GM12878 (cell line): ENCODE results near the gene TLNRD1. TPM values are rescaled to one million over a fixed set of nuclear protein-coding genes. Genes with fewer than 3 reads are reported as not detected.

Experiments used
- ATAC-seq: fragments of 200-7000 bp; cut with Tn5 transposase; 3 replicates; pipeline ENCODE4 v1.9.1; 2020; ENCODE audit warnings: mild to moderate bottlenecking, moderate library complexity
- BruUV-seq: library from RNA; stranded (reverse); fragments of 400-500 nt; replicated peaks from 2 replicates; lab custom pipeline; 2021; lab: Mats Ljungman, UMichigan
- CTCF ChIA-PET: fragments of 300-600 bp; sonication (Branson Sonifier 250); formaldehyde crosslinking; extraction: SDS; loops from one replicate; lab custom pipeline; 2021; ENCODE audit warnings: inconsistent platforms; lab: Yijun Ruan, JAX
- POLR2A ChIA-PET: fragments of 350-600 bp; formaldehyde crosslinking; extraction: SDS; loops from one replicate; lab custom pipeline; 2021; ENCODE audit warnings: inconsistent platforms; lab: Charles Lee
- RAD21 ChIA-PET: fragments of 300-600 bp; sonication (Branson Sonifier 250); formaldehyde crosslinking; loops from one replicate; lab custom pipeline; 2023; ENCODE audit warnings: antibody characterized with exemption; ENCODE audit not compliant: unreplicated experiment; lab: Charles Lee
- SMC1A ChIA-PET: fragments of 300-600 bp; sonication (Branson Sonifier 250); formaldehyde crosslinking; loops from one replicate; lab custom pipeline; 2023; ENCODE audit not compliant: unreplicated experiment, uncharacterized antibody; lab: Charles Lee
- DNase-seq: peaks from one replicate; pipeline ENCODE4 v3.0.0-alpha.2; 2011; ENCODE audit warnings: low read depth, low spot score
- FAIRE-seq: peaks from 3 replicates; lab custom pipeline; 2011; peaks lifted over from hg19 to GRCh38; lab: Jason Lieb, UNC
- H2AFZ ChIP-seq: 2 replicates; pipeline ENCODE4 v1.6.0; 2011; ENCODE audit warnings: low read depth, low read length, control low read depth; ENCODE audit not compliant: control insufficient read depth
- H3K27ac ChIP-seq: 2 replicates; pipeline ENCODE4 v1.5.1; 2011; ENCODE audit warnings: control low read depth; ENCODE audit not compliant: control insufficient read depth, insufficient read depth
- H3K27me3 ChIP-seq, 2 experiments: replicated peaks in 1 of 2; 2 replicates each; pipeline versions ENCODE4 v1.6.0 to v1.6.1; 2011; ENCODE audit warnings: low read length in 1 of 2; ENCODE audit not compliant: control insufficient read depth in 2 of 2, insufficient read depth in 2 of 2
- H3K36me3 ChIP-seq, 2 experiments: 2 replicates each; pipeline ENCODE4 v1.5.1; 2011; ENCODE audit warnings: low read length in 1 of 2; ENCODE audit not compliant: control insufficient read depth in 2 of 2, insufficient read depth in 2 of 2
- H3K4me1 ChIP-seq: 2 replicates; pipeline ENCODE4 v1.6.1; 2011; ENCODE audit warnings: mild to moderate bottlenecking, low read length, moderate library complexity, mixed read lengths; ENCODE audit not compliant: control insufficient read depth, insufficient read depth
- H3K4me2 ChIP-seq: 2 replicates; pipeline ENCODE4 v1.6.0; 2011; ENCODE audit warnings: control low read depth; ENCODE audit not compliant: control insufficient read depth, insufficient read depth
- H3K4me3 ChIP-seq: fragments of 200-600 bp; sonication (generic); 2 replicates; pipeline ENCODE4 v1.5.1; 2016
- H3K79me2 ChIP-seq: 2 replicates; pipeline ENCODE4 v1.6.0; 2011; ENCODE audit warnings: low read length; ENCODE audit not compliant: control insufficient read depth, insufficient read depth
- H3K9ac ChIP-seq: 2 replicates; pipeline ENCODE4 v1.8.0; 2011; ENCODE audit warnings: low read length, control low read depth, mixed read lengths; ENCODE audit not compliant: control insufficient read depth, insufficient read depth
- H3K9me3 ChIP-seq: replicated peaks from 3 replicates; pipeline ENCODE4 v1.5.1; 2011; ENCODE audit warnings: mild to moderate bottlenecking, low read length; ENCODE audit not compliant: control insufficient read depth, insufficient read depth
- H4K20me1 ChIP-seq: 2 replicates; pipeline ENCODE4 v1.6.0; 2011; ENCODE audit not compliant: control insufficient read depth, insufficient read depth
- ATF2 ChIP-seq: IDR thresholded peaks from 2 replicates; pipeline ENCODE4 v1.6.1; 2012; ENCODE audit warnings: low read length, inconsistent platforms
- CREB1 ChIP-seq: IDR thresholded peaks from 2 replicates; pipeline ENCODE4 v1.6.1; 2012; ENCODE audit warnings: low read depth, mild to moderate bottlenecking, inconsistent platforms
- ETV6 ChIP-seq, 2 experiments: fragments of 450-650 bp in 1 of 2; IDR thresholded peaks in 1 of 2; conservative IDR thresholded peaks in 1 of 2; 2 replicates each; pipeline ENCODE4 v1.6.1; 2014; ENCODE audit warnings: antibody characterized with exemption in 1 of 2, borderline replicate concordance in 1 of 2, low read depth in 1 of 2, mild to moderate bottlenecking in 1 of 2, moderate library complexity in 1 of 2
- JUND ChIP-seq: IDR thresholded peaks from 2 replicates; pipeline ENCODE4 v1.6.1; 2012; ENCODE audit warnings: low read depth, mild to moderate bottlenecking, low read length, improper control_type of control experiment, moderate library complexity
- KAT2A ChIP-seq: conservative IDR thresholded peaks from 2 replicates; pipeline ENCODE4 v1.6.1; 2011; ENCODE audit warnings: low read depth, low read length; ENCODE audit not compliant: control insufficient read depth
- KLF5 ChIP-seq: fragments of 450-650 bp; IDR thresholded peaks from 2 replicates; pipeline ENCODE4 v1.6.1; 2014; ENCODE audit warnings: mild to moderate bottlenecking; ENCODE audit not compliant: partially characterized antibody
- MEF2A ChIP-seq: IDR thresholded peaks from 2 replicates; pipeline ENCODE4 v1.6.1; 2011; ENCODE audit warnings: low read depth, mild to moderate bottlenecking, low read length, moderate library complexity; ENCODE audit not compliant: insufficient read depth
- NFXL1 ChIP-seq: fragments of 450-650 bp; IDR thresholded peaks from 2 replicates; pipeline ENCODE4 v1.6.1; 2017; ENCODE audit warnings: antibody characterized with exemption, mild to moderate bottlenecking, borderline replicate concordance
- POLR2AphosphoS5 ChIP-seq: IDR thresholded peaks from 2 replicates; pipeline ENCODE4 v1.6.1; 2011; ENCODE audit warnings: mild to moderate bottlenecking, low read length, inconsistent platforms
- RFX5 ChIP-seq: IDR thresholded peaks from 2 replicates; pipeline ENCODE4 v1.6.1; 2011; ENCODE audit warnings: low read depth, low read length, improper control_type of control experiment
- SPI1 ChIP-seq: IDR thresholded peaks from 2 replicates; pipeline ENCODE4 v1.6.1; 2011; ENCODE audit warnings: low read depth, mild to moderate bottlenecking, low read length, moderate library complexity, borderline replicate concordance; ENCODE audit not compliant: insufficient read depth
- SREBF1 ChIP-seq: IDR thresholded peaks from 2 replicates; pipeline ENCODE4 v1.6.1; 2012; ENCODE audit warnings: mild to moderate bottlenecking, low read length
- STAT1 ChIP-seq: fragments of 450-650 bp; conservative IDR thresholded peaks from 2 replicates; pipeline ENCODE4 v1.6.1; 2014; ENCODE audit warnings: antibody characterized with exemption, mild to moderate bottlenecking
- TCF12 ChIP-seq: IDR thresholded peaks from 2 replicates; pipeline ENCODE4 v1.6.1; 2011; ENCODE audit warnings: low read depth, mild to moderate bottlenecking, low read length
- YY1 ChIP-seq: IDR thresholded peaks from 2 replicates; pipeline ENCODE4 v1.6.1; 2011; ENCODE audit warnings: low read depth, mild to moderate bottlenecking, low read length
- in situ Hi-C: fragments of 300-500 bp; cut with MboI; formaldehyde crosslinking; loops from 9 replicates; pipeline ENCODE4 v1.14.3; 2018; ENCODE audit warnings: mixed read lengths
- intact Hi-C: fragments of 100-400 bp; cut with micrococcal nuclease; formaldehyde crosslinking; loops from one replicate; pipeline ENCODE4 v1.14.2; 2022; ENCODE audit not compliant: unreplicated experiment
- polyA plus RNA-seq, 11 experiments: library from polyadenylated mRNA; depleted of rRNA in 4 of 11; unstranded in 6 of 11; stranded (reverse) in 5 of 11; fragments of >200 nt; fragmentation: Nextera tagmentation in 4 of 11; fragmentation: Illumina TruSeq in 1 of 11; extraction: Ambion mirVana in 4 of 11; extraction: Trizol in 1 of 11; gene quantifications; 1 replicate in 1 of 11; 2 replicates in 10 of 11; pipeline versions ENCODE4 v1.2.1 to v1.2.3, GENCODE V29; 2011 to 2016; ENCODE audit warnings: inconsistent platforms in 2 of 11, missing spikeins in 2 of 11, low read depth in 1 of 11
- total RNA-seq, 4 experiments: library from RNA; depleted of rRNA in 3 of 4; stranded (reverse); fragments of >200 nt in 3 of 4; fragmentation: Illumina TruSeq in 1 of 4; extraction: Trizol in 1 of 4; gene quantifications; 2 replicates each; pipeline versions ENCODE4 v1.2.1 to v1.2.3, GENCODE V29; 2013 to 2021

The TLNRD1 gene
- total and polyA plus RNA-seq, 10 of the 15 experiments (the other 5 are each of a cell fraction or from before 2014, with no cell fraction given) = 2.5 to 44.8 (median 9.1) TPM

DNA sequence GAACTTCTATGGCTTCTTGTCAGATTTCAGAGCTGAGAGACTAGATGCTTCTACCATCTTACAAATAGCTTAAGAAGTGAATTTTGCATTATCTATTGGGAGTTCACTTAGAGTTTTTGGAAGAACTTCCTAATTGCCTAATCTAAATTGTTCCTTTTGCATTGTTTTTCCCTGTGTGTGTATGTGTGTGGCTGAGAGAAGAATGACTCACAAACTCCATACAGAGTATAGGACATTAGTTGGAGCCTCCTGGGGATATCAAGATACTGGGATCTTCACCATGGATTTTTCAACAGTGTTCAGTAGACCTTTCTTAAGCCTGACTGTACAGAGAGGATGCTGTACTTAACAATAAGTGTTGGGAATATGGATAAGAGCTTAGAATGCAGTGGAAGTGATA lies 10.9 kb downstream of the TLNRD1 start:
- no peaks in the 10 kb centered on the region; the same call in 1 of the 2 replicates for H3K4me1 ChIP-seq
- H3K27ac ChIP-seq = no peak overlapping the region
- no peaks in the 10 kb centered on the region for H3K36me3 ChIP-seq
- H3K27me3 ChIP-seq = no peaks in the 10 kb centered on the region
- no peak for DNase-seq
- POLR2A ChIA-PET = interaction anchor here (0.5 to 2.1 kb wide), 4 partner anchors 10 to 31 kb away, joined by 3 to 5 read pairs (median 4); no protein-coding TSS in a partner anchor
- H3K4me3 ChIP-seq = no peak overlapping the region
- no peak for TF ChIP-seq CREB1
- TF ChIP-seq ETV6 (conservative IDR thresholded peaks at IDR 0.05 in 1 of 2, IDR thresholded peaks at IDR 0.05 in 1 of 2; ENCODE audit: borderline replicate concordance in 1 of 2, low read depth in 1 of 2) = no peak
- TF ChIP-seq MEF2A = no peak
- TF ChIP-seq YY1 = no peak
- TF ChIP-seq JUND = no peak
- no peak for TF ChIP-seq ATF2
- TF ChIP-seq STAT1 = no peak
- no peak for TF ChIP-seq POLR2AphosphoS5
- no peak for TF ChIP-seq SREBF1
- no peak for TF ChIP-seq NFXL1
- TF ChIP-seq SPI1 = no peak
- no peak for TF ChIP-seq RFX5
- TF ChIP-seq KAT2A = no peak
- TF ChIP-seq KLF5 = no peak
- no peak for TF ChIP-seq TCF12
- RAD21 ChIA-PET = no interaction called here
- H3K4me2 ChIP-seq = no peak overlapping the region
- intact Hi-C loops (no loop called here), in situ Hi-C loops (no loop called here)
- CTCF ChIA-PET = no interaction called here
- no peak for ATAC-seq
- no TSS peak for BruUV-seq
- no peak overlapping the region for H3K9ac ChIP-seq
- H2AFZ ChIP-seq = no peak overlapping the region
- H4K20me1 ChIP-seq = no peaks in the 10 kb centered on the region
- FAIRE-seq = no peak
- SMC1A ChIA-PET = interaction anchor here (0.9 kb wide), 1 partner anchor 37 kb away, joined by 3 read pairs; no protein-coding TSS in a partner anchor
- H3K79me2 ChIP-seq = no peaks in the 10 kb centered on the region
- no peaks in the 10 kb centered on the region for H3K9me3 ChIP-seq
